CD4-positive, alpha-beta T cell treated with Interleukin-6 for 4 hours (primary cell): Measurements from ENCODE around the gene CNTD1.

Experiments
- DNase-seq: peaks from one replicate; pipeline ENCODE4 v3.0.0-alpha.2; 2020; ENCODE audit warnings: mixed read lengths

Gene CNTD1

GRCh38 chr17:42809250-42809649 lies 10.6 kb downstream of the CNTD1 start:
- DNase-seq = no peak

- DNase-seq = no peak
These were observed 16.2 kb downstream of the CNTD1 start for GRCh38 chr17:42814633-42815399.

GRCh38 chr17:42817866-42818265 lies 19.2 kb downstream of the CNTD1 start:
- no peak for DNase-seq

- no peak for DNase-seq
These were observed 19.7 kb downstream of the CNTD1 start for GRCh38 chr17:42818379-42818778.

GRCh38 chr17:42819939-42820535 lies 21.4 kb downstream of the CNTD1 start:
- DNase-seq = peak; percentile 66

GRCh38 chr17:42821176-42821575 lies 22.5 kb downstream of the CNTD1 start:
- DNase-seq = no peak

GRCh38 chr17:42827472-42827871 lies 28.8 kb downstream of the CNTD1 start:
- DNase-seq = no peak

- DNase-seq = no peak
These were observed 32.3 kb downstream of the CNTD1 start for GRCh38 chr17:42830971-42831370.

GRCh38 chr17:42832213-42832933 lies 33.7 kb downstream of the CNTD1 start:
- peak; percentile 14 for DNase-seq

- peak; percentile 91 for DNase-seq
These were observed 34.5 kb downstream of the CNTD1 start, which contains the start of gene PSME3 for GRCh38 chr17:42832934-42833766. PSME3 (plus strand) TSS chr17:42833397; CDS start chr17:42833632, 235 bp downstream.

GRCh38 chr17:42833767-42834422 lies 35.2 kb downstream of the CNTD1 start:
- no peak for DNase-seq

- no peak for DNase-seq
These were observed 37.1 kb downstream of the CNTD1 start for GRCh38 chr17:42835732-42836131.

- DNase-seq = no peak
These were observed 43.5 kb downstream of the CNTD1 start for GRCh38 chr17:42841975-42842685.

- no peak for DNase-seq
These were observed 44.8 kb downstream of the CNTD1 start for GRCh38 chr17:42843358-42843934.

GRCh38 chr17:42844271-42844670 lies 45.6 kb downstream of the CNTD1 start, which contains the start of gene AOC2:
AOC2 (plus strand) TSS chr17:42844580; CDS start chr17:42844627, 47 bp downstream.
- DNase-seq = no peak

- DNase-seq = no peak
These were observed 46.3 kb downstream of the CNTD1 start for GRCh38 chr17:42844761-42845555.

- DNase-seq = no peak
These were observed 46.9 kb downstream of the CNTD1 start for GRCh38 chr17:42845556-42845917.

GRCh38 chr17:42845918-42846593 lies 47.4 kb downstream of the CNTD1 start:
- no peak for DNase-seq

- no peak for DNase-seq
These were observed 48.1 kb downstream of the CNTD1 start for GRCh38 chr17:42846594-42847280.
